ENCODE data around the gene PROKR1. TPM values are rescaled to one million over a fixed set of nuclear protein-coding genes. Genes with fewer than 3 reads are reported as not detected.

PROKR1 gene
- total and polyA plus RNA-seq, 7 donors, result 0.20 to 1.1 (median 0.67) TPM; not detected in 3

DNA sequence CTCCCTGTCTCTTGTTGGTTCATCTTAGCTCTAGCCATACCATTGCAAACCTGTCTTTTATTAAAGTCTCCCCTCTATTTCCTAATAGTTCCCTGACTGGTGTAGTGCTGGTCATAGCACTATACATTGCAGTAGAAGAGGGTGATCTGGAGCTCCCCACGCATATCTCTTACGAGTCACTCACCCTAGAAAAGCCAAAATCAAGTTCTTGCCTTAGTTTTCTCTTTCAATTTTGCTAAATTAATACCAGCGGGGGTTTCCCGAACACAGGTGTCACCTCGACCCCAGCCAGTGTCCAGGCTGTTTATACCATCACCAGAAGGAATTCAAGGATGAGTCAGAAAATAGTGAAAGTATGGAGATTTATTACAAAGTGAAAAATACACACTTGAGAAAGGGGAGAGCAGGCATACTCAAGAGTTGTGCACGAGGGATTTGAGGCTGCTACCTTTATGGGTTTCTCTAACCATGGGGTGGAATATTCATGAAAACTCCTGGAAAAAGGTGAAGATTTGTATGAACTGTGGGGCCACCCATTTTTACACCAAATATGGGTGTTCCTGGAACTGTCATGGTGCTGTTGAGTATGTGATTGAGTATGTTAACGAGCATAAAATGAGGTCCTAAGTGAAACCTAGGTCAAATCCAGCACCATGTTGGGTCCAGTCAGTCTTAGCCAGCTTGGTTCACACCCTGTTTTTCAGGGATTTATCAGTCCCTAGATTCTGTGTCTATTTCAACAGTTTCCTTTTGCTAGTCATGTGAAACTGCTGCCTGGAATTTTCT, 20.2 kb downstream of the PROKR1 start:
- TF ChIP-seq POLR2AphosphoS5 (IDR thresholded peaks at IDR 0.05) (no peak), POLR2A (IDR thresholded peaks at IDR 0.05) (no peak), EP300 (IDR thresholded peaks at IDR 0.05) (no peak)
- TF ChIP-seq, protein P1, sequence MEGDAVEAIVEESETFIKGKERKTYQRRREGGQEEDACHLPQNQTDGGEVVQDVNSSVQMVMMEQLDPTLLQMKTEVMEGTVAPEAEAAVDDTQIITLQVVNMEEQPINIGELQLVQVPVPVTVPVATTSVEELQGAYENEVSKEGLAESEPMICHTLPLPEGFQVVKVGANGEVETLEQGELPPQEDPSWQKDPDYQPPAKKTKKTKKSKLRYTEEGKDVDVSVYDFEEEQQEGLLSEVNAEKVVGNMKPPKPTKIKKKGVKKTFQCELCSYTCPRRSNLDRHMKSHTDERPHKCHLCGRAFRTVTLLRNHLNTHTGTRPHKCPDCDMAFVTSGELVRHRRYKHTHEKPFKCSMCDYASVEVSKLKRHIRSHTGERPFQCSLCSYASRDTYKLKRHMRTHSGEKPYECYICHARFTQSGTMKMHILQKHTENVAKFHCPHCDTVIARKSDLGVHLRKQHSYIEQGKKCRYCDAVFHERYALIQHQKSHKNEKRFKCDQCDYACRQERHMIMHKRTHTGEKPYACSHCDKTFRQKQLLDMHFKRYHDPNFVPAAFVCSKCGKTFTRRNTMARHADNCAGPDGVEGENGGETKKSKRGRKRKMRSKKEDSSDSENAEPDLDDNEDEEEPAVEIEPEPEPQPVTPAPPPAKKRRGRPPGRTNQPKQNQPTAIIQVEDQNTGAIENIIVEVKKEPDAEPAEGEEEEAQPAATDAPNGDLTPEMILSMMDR (IDR thresholded peaks at IDR 0.05), result no peak
- DNase-seq, result no peak
- H3K27ac ChIP-seq, result no peak overlapping the region
- H3K4me3 ChIP-seq, result no peak overlapping the region
- no peaks in the 10 kb centered on the region for H3K27me3 ChIP-seq
- WGBS, 2 donors, result 74 to 85% methylated on average over 7 of the region's 7 CpGs
- no peaks in the 10 kb centered on the region for H3K4me1 ChIP-seq
- H3K36me3 ChIP-seq, result no peaks in the 10 kb centered on the region
- peaks cover 0 to 3% (median 0%) of the 10 kb centered on the region in 4 donors for H3K9me3 ChIP-seq
- intact Hi-C loops (cut with DNase I), result no loop called here

DNA sequence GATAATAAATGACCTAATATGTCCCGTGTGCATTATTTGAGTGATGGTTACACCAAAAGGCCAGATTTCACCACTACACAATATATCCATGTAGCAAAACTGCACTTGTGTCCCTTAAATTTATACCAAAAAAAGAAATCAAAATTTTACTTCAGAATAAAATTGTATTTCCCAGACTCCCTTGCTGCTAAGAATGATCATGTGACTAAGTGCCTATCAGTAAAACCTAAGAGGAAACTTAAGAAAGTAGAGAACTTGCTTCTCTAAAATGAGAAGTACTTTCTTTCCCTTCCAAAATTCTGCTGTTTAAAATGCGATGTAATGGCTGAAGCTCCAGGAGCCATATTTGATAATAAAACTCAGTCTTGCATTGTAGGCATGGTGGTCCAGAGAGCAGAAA, 24.0 kb downstream of the PROKR1 start:
- 94 to 95% methylated on average over 2 of the region's 2 CpGs for WGBS, 2 donors
- Histone ChIP-seq H3K27me3 (no peaks in the 10 kb centered on the region), H3K9me3 (peaks cover 0 to 3% (median 0%) of the 10 kb centered on the region in 4 donors), H3K36me3 (no peaks in the 10 kb centered on the region), H3K27ac (no peak overlapping the region), H3K4me1 (no peaks in the 10 kb centered on the region), H3K4me3 (no peak overlapping the region)
- TF ChIP-seq EP300 (IDR thresholded peaks at IDR 0.05) (no peak), POLR2A (IDR thresholded peaks at IDR 0.05) (no peak), POLR2AphosphoS5 (IDR thresholded peaks at IDR 0.05) (no peak)
- no peak for DNase-seq
- intact Hi-C loops (cut with DNase I), result no loop called here

DNA sequence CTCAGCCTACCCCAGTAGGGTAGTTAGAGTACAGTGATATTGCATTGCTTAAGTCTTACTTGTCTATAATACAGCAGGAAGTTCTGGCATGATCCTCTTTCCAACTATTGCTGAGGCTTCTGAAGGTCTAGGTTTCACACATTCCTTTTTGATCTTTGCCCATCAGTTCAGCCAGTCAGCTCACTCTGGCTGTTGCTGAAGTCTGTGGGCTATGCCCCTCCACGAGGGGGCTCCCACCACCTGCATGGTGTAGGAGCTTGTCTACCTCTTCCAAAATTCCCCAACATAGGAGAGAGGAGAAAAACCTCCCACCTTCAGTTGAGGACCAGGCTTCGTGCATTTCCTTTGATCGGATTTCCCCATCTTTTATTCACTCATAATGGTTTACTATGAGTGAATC, 26.3 kb downstream of the PROKR1 start:
- no peak for TF ChIP-seq POLR2A (IDR thresholded peaks at IDR 0.05)
- TF ChIP-seq, protein P1 (IDR thresholded peaks at IDR 0.05), result no peak
- TF ChIP-seq POLR2AphosphoS5 (IDR thresholded peaks at IDR 0.05), result no peak
- TF ChIP-seq EP300 (IDR thresholded peaks at IDR 0.05), result no peak
- Histone ChIP-seq H3K27me3 (no peaks in the 10 kb centered on the region), H3K4me3 (no peak overlapping the region), H3K27ac (no peak overlapping the region), H3K36me3 (no peaks in the 10 kb centered on the region), H3K4me1 (no peaks in the 10 kb centered on the region), H3K9me3 (peaks cover 0 to 3% (median 0%) of the 10 kb centered on the region in 4 donors)
- no peak for DNase-seq
- intact Hi-C loops (cut with DNase I), result no loop called here
- WGBS, 2 donors, result 70 to 81% methylated on average over 3 of the region's 3 CpGs

DNA sequence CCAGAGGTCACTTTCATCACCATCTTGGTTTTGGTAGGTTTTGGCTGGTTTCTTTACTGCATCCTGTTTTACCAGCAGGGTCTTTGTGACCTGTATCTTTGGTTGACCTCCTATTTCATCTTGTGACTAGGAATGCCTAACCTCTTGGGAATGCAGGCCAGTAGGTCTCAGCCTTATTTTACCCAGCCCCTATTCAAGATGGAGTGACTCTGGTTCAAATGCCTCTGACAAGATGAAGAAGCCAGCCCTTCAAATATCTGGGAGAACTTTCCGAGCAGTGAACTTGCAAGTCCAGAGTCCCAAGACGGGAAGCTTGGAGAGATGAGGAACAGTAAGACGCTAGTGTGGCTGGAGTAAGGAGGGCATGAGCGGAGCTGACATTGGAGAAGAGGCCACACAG, 28.6 kb downstream of the PROKR1 start:
- H3K9me3 ChIP-seq, result peaks cover 0 to 3% (median 0%) of the 10 kb centered on the region in 4 donors
- H3K36me3 ChIP-seq, result no peaks in the 10 kb centered on the region
- intact Hi-C loops (cut with DNase I), result no loop called here
- H3K27ac ChIP-seq, result no peak overlapping the region
- H3K27me3 ChIP-seq, result no peaks in the 10 kb centered on the region
- DNase-seq, result no peak
- TF ChIP-seq, protein P1 (IDR thresholded peaks at IDR 0.05), result no peak
- TF ChIP-seq POLR2AphosphoS5 (IDR thresholded peaks at IDR 0.05) (no peak), POLR2A (IDR thresholded peaks at IDR 0.05) (no peak), EP300 (IDR thresholded peaks at IDR 0.05) (no peak)
- 93 to 96% methylated on average over 4 of the region's 4 CpGs for WGBS, 2 donors
- no peak overlapping the region for H3K4me3 ChIP-seq
- no peaks in the 10 kb centered on the region for H3K4me1 ChIP-seq

DNA sequence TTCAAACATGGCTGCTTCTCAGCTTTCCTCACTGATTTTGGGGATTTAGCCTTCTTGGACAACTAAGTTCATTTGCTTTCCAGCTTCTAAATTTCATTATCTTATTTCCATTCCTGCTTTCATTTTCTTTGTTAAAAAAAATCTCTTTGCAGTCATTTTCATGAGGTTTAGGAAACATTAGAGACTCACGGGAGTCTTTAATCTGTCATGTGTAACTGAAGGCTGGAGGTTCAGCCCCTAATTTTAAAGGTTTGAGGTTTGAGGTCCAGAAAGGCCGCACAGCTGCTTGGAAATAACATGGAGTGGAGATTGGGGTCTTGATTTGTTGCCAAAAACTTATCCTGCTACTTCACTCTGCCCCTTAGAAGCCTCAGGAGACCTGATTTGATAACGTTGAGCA, 30.3 kb downstream of the PROKR1 start:
- TF ChIP-seq EP300 (IDR thresholded peaks at IDR 0.05) (no peak), POLR2AphosphoS5 (IDR thresholded peaks at IDR 0.05) (no peak), POLR2A (IDR thresholded peaks at IDR 0.05) (no peak)
- TF ChIP-seq, protein P1 (IDR thresholded peaks at IDR 0.05), result no peak
- Histone ChIP-seq H3K4me1 (no peaks in the 10 kb centered on the region), H3K4me3 (no peak overlapping the region), H3K27me3 (no peaks in the 10 kb centered on the region), H3K9me3 (no peaks in the 10 kb centered on the region), H3K36me3 (no peaks in the 10 kb centered on the region), H3K27ac (no peak overlapping the region)
- 68 to 80% methylated on average over 3 of the region's 3 CpGs for WGBS, 2 donors
- DNase-seq, result no peak
- intact Hi-C loops (cut with DNase I), result no loop called here
